Measurements from ENCODE around the gene FKTN.

- TF ChIP-seq, protein P1, sequence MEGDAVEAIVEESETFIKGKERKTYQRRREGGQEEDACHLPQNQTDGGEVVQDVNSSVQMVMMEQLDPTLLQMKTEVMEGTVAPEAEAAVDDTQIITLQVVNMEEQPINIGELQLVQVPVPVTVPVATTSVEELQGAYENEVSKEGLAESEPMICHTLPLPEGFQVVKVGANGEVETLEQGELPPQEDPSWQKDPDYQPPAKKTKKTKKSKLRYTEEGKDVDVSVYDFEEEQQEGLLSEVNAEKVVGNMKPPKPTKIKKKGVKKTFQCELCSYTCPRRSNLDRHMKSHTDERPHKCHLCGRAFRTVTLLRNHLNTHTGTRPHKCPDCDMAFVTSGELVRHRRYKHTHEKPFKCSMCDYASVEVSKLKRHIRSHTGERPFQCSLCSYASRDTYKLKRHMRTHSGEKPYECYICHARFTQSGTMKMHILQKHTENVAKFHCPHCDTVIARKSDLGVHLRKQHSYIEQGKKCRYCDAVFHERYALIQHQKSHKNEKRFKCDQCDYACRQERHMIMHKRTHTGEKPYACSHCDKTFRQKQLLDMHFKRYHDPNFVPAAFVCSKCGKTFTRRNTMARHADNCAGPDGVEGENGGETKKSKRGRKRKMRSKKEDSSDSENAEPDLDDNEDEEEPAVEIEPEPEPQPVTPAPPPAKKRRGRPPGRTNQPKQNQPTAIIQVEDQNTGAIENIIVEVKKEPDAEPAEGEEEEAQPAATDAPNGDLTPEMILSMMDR (IDR thresholded peaks at IDR 0.05; ENCODE audit: extremely low read depth in 1 of 2, insufficient read depth in 1 of 2, low read depth in 1 of 2, low read length in 2 of 2) = no peak
- TF ChIP-seq JUN (IDR thresholded peaks at IDR 0.05; ENCODE audit: borderline replicate concordance, insufficient read depth, insufficient read length, low read depth) (no peak), POLR2A (IDR thresholded peaks at IDR 0.05; ENCODE audit: low read depth, low read length) (no peak), POLR2AphosphoS5 (IDR thresholded peaks at IDR 0.05; ENCODE audit: insufficient read depth, low read depth, low read length) (no peak), EZH2 (IDR thresholded peaks at IDR 0.05; ENCODE audit: borderline replicate concordance, low read depth, low read length, severe bottlenecking) (no peak), MAX (IDR thresholded peaks at IDR 0.05; ENCODE audit: insufficient read depth, insufficient read length) (no peak), GATA2 (IDR thresholded peaks at IDR 0.05; ENCODE audit: insufficient read depth, insufficient read length, low read depth, low read length) (no peak), MYC (IDR thresholded peaks at IDR 0.05; ENCODE audit: low read depth, low read length) (no peak)
Observed at GRCh38 chr9:105672711-105673234, 114.8 kb downstream of the FKTN start.
